Articular chondrocyte of knee joint (primary cell): ENCODE results near the gene TGFA. TPM values are rescaled to one million over a fixed set of nuclear protein-coding genes. Genes with fewer than 3 reads are reported as not detected.

Source experiments
- total RNA-seq: library from RNA; depleted of rRNA; stranded (reverse); fragments of >200 nt; gene quantifications from 2 replicates; pipeline ENCODE4 v1.2.3, GENCODE V29; 2012

Gene TGFA
- 0.91 and 2.5 TPM in 2 replicates for total RNA-seq

GRCh38 chr2:70553584-70554337 is at the start of gene TGFA:
TSS of gene TGFA (minus strand) at chr2:70553826. CDS start at chr2:70553767, 59 bp downstream.

Other genes starting within 250 kb of the TGFA start
- under 0.01 TPM in 2 replicates for gene ADD2, start 214.4 kb upstream of the TGFA start, total RNA-seq
- not detected in 2 replicates for gene FIGLA, start 236.8 kb upstream of the TGFA start, total RNA-seq